Mesothelial cell of epicardium (in vitro differentiated cells): ENCODE results near the gene SPAG17. TPM values are rescaled to one million over a fixed set of nuclear protein-coding genes. Genes with fewer than 3 reads are reported as not detected.

Experiments used
- DNase-seq, 2 experiments: peaks; one replicate each; pipeline ENCODE4 v3.0.0; 2021; ENCODE audit warnings: low spot score in 2 of 2; ENCODE audit not compliant: unreplicated experiment in 2 of 2
- H3K27ac Mint-ChIP-seq: 2 replicates; pipeline ENCODE4 v1.8.0; 2021; ENCODE audit warnings: mixed read lengths
- H3K27me3 Mint-ChIP-seq: 2 replicates; pipeline ENCODE4 v1.8.0; 2021; ENCODE audit warnings: low read depth, mixed read lengths
- H3K36me3 Mint-ChIP-seq: 2 replicates; pipeline ENCODE4 v1.8.0; 2021; ENCODE audit warnings: mixed read lengths
- H3K4me1 Mint-ChIP-seq: 2 replicates; pipeline ENCODE4 v1.8.0; 2021; ENCODE audit warnings: mixed read lengths
- H3K4me3 Mint-ChIP-seq: 2 replicates; pipeline ENCODE4 v1.8.0; 2021; ENCODE audit warnings: mild to moderate bottlenecking, moderate library complexity, mixed read lengths
- H3K9me3 Mint-ChIP-seq: 2 replicates; pipeline ENCODE4 v1.8.0; 2021; ENCODE audit warnings: mixed read lengths
- total RNA-seq: library from RNA; stranded (reverse); gene quantifications from 3 replicates; pipeline ENCODE4 v1.2.1, GENCODE V29; 2021
- TF ChIP-seq, protein P1 (sequence below): fragments of 200-600 bp; sonication (generic); IDR thresholded peaks from one replicate; pipeline ENCODE4 v1.5.0; 2021; ENCODE audit warnings: antibody characterized with exemption; ENCODE audit not compliant: unreplicated experiment

The SPAG17 gene
- total RNA-seq, 1 donor from 2014 or later: 2.7 TPM

DNA sequence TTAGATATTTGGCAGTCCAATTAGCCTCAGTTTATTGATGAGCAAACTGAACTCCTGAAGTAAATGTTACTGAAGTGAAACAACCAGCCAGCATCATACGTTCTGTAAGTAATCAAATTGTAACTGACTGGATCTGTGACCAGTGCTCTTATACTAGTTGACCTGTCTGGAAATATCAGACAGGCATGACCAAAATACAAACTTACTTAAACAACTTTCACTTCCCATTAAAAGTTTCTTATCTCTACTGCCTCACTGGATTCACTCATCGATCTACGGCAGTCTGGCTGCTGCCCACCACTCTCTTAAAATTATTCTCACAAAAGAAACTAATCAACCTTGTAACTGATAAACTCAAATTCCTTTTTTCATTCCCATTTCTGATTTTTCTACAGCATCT is 199.1 kb downstream of the SPAG17 start:
- TF ChIP-seq, protein P1, sequence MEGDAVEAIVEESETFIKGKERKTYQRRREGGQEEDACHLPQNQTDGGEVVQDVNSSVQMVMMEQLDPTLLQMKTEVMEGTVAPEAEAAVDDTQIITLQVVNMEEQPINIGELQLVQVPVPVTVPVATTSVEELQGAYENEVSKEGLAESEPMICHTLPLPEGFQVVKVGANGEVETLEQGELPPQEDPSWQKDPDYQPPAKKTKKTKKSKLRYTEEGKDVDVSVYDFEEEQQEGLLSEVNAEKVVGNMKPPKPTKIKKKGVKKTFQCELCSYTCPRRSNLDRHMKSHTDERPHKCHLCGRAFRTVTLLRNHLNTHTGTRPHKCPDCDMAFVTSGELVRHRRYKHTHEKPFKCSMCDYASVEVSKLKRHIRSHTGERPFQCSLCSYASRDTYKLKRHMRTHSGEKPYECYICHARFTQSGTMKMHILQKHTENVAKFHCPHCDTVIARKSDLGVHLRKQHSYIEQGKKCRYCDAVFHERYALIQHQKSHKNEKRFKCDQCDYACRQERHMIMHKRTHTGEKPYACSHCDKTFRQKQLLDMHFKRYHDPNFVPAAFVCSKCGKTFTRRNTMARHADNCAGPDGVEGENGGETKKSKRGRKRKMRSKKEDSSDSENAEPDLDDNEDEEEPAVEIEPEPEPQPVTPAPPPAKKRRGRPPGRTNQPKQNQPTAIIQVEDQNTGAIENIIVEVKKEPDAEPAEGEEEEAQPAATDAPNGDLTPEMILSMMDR: no peak
- no peak overlapping the region for H3K4me3 Mint-ChIP-seq
- H3K27ac Mint-ChIP-seq: no peak overlapping the region
- H3K27me3 Mint-ChIP-seq: peaks cover 8% of the 10 kb centered on the region
- DNase-seq: no peak
- no peaks in the 10 kb centered on the region for H3K4me1 Mint-ChIP-seq
- H3K36me3 Mint-ChIP-seq: no peaks in the 10 kb centered on the region
- peaks cover 4% of the 10 kb centered on the region for H3K9me3 Mint-ChIP-seq

DNA sequence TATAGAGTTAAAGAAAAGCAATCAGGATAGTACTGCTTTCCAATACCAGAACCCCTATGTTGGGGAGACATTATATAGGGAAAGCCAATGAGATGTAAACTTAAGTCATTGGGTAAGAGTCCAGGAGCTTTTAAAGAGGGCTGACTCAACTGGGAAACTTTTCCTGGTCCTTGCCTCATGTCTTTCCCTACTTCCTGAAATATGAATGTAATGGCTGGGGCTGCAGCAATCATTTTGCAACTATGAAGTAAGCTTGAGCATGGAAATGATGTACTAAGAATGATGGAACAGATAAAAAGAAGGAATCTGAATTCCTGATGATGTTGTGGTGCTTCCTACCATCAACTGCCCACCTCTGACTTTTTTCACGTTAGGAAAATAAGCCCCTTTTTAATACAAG is 199.8 kb downstream of the SPAG17 start:
- Mint-ChIP-seq H3K27me3 (peaks cover 8% of the 10 kb centered on the region), H3K27ac (no peak overlapping the region), H3K4me3 (no peak overlapping the region), H3K36me3 (no peaks in the 10 kb centered on the region), H3K9me3 (peaks cover 4% of the 10 kb centered on the region), H3K4me1 (no peaks in the 10 kb centered on the region)
- no peak for DNase-seq
- TF ChIP-seq, protein P1: no peak

DNA sequence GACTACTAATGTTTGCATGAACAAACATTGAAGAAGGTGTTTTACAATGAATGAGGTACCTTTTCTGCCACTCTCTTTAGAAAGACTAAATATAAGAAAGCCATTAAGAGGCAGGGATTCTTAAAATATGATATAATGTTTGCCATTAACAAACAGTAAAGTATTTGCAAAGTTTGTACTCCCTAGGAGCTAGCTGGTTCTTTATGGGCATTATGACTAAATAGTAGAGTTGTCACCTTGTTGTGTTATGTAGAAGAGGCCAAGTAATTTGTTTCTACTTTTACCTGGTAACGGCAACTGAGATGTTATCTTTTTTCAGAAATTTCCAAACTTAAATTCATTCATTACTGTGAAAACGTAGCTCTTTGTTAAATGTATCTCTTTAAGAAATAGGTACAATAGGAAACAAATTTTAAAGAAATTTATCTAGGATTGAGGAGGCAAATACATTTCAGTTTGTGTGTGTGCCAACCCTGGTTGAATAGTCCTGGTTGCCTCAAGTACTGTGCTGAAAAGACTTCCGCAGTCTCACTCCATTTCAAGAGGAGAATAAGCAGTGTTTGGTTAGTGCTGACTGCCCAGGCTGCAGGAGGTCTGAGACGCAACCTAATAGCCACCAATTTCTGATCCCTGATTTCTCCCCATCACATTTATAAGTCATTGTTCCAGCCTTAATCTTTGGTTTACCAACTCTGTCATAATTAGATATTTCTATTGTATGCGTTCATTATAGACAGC is 203.4 kb downstream of the SPAG17 start:
- H3K4me1 Mint-ChIP-seq: no peaks in the 10 kb centered on the region
- no peaks in the 10 kb centered on the region for H3K36me3 Mint-ChIP-seq
- no peak for DNase-seq
- peaks cover 8% of the 10 kb centered on the region for H3K27me3 Mint-ChIP-seq
- no peak overlapping the region for H3K4me3 Mint-ChIP-seq
- H3K9me3 Mint-ChIP-seq: peaks cover 4% of the 10 kb centered on the region
- H3K27ac Mint-ChIP-seq: no peak overlapping the region
- TF ChIP-seq, protein P1: no peak

DNA sequence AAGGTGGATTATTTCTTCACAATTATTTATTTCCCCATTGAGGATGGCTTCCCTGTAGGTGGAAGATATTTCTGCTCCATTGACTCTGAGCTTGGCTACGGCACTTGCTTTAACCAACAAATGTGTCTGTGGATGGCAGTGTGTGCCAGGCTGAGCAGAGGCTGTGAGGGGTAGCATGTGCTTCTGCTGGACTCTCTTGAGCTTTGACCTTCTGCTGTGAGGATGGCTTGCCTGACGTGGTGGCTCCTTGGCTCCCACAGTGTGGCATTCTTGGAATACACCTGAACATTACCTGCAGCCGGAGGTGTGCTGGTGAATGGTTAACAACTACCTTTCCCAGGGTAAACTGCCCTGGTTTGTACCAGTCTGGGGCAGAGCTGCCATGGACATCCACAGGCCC is 208.6 kb downstream of the SPAG17 start:
- Mint-ChIP-seq H3K9me3 (no peaks in the 10 kb centered on the region), H3K27ac (no peak overlapping the region), H3K4me3 (no peak overlapping the region), H3K27me3 (no peaks in the 10 kb centered on the region), H3K4me1 (no peaks in the 10 kb centered on the region), H3K36me3 (no peaks in the 10 kb centered on the region)
- TF ChIP-seq, protein P1: no peak
- DNase-seq: no peak

DNA sequence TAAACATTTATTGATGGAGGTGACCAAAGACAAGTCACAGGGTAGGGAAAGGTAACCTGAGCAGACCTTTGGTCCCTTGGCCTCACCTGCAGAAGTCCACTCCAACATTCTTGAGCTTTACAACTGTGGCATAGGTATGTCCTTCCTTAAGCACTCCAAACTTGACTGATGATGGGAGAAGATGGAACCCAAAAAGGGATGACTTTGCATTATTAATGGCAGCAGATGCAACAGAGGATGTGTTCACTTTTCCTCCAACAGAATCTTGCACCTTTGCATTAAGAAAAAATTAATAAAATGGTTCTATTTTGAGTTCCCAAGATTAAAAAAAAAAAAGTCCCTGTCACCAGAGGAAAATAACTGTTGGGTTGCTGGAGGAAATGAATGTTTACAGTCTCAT is 213.3 kb downstream of the SPAG17 start:
- H3K4me3 Mint-ChIP-seq: no peak overlapping the region
- H3K9me3 Mint-ChIP-seq: no peaks in the 10 kb centered on the region

More for the DNA sequence above, 213.3 kb downstream of the SPAG17 start:
- Mint-ChIP-seq H3K4me1 (peaks cover 5% of the 10 kb centered on the region), H3K27ac (no peak overlapping the region), H3K27me3 (no peaks in the 10 kb centered on the region), H3K36me3 (no peaks in the 10 kb centered on the region)
- DNase-seq: no peak
- TF ChIP-seq, protein P1: no peak
